ENCODE measurements around the gene PDIA4.
A peak's percentile ranks its signal among the peaks of the same experiment; 100 is the strongest.
"Not testable (repeated sequence)": the region's sequence is repeated elsewhere in the genome, so short reads cannot be mapped to it uniquely, and the experiment has no call there.

PDIA4 gene, protein sequence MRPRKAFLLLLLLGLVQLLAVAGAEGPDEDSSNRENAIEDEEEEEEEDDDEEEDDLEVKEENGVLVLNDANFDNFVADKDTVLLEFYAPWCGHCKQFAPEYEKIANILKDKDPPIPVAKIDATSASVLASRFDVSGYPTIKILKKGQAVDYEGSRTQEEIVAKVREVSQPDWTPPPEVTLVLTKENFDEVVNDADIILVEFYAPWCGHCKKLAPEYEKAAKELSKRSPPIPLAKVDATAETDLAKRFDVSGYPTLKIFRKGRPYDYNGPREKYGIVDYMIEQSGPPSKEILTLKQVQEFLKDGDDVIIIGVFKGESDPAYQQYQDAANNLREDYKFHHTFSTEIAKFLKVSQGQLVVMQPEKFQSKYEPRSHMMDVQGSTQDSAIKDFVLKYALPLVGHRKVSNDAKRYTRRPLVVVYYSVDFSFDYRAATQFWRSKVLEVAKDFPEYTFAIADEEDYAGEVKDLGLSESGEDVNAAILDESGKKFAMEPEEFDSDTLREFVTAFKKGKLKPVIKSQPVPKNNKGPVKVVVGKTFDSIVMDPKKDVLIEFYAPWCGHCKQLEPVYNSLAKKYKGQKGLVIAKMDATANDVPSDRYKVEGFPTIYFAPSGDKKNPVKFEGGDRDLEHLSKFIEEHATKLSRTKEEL

DNA sequence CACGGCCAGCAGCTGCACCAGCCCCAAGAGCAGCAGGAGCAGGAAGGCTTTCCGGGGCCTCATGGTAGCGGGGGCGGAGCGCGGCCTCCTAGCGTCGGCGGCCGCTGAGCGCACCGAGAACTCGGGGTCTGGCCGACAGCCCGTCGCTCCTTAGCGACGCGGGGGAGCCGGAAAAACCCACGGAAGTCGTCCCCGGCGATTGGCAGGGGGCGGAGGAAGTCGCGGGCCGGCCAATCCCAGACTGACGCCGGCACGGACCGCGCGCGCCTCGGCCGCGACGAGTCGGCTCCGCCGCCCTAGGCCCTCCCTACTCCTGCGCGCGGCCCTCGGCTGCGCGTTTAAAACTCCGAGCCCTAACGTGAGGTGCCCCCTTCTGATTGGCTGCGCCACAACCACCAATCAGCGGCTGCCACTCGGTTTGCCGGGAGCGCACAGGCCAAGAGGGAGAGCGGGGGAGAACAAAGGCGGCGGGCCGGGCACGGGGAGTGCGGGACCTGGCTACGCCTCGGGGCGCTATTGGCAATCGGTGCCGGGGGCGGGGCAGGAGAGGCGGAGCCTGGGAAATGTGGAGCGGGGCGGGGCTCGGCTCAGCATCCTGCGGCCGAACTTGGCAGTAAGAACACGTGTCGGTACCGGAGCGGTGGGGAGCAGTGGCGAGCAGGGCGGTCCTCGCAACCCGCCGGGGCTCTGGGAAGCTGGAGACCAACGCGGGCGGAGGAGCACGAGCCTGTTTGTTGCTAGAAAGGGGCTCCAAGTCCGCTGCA, at the start of gene PDIA4:
Gene PDIA4 (minus strand): TSS at position 160 of the 764 bp plus-strand sequence. CDS start 97 bp downstream, at position 63.
- peak; percentile 91 for DNase-seq

- DNase-seq, result no peak
These were observed 49.3 kb upstream of the PDIA4 start for GRCh38 chr7:149077594-149077993.

- DNase-seq, result no peak
These were observed 47.0 kb upstream of the PDIA4 start for GRCh38 chr7:149075286-149075685.

DNA sequence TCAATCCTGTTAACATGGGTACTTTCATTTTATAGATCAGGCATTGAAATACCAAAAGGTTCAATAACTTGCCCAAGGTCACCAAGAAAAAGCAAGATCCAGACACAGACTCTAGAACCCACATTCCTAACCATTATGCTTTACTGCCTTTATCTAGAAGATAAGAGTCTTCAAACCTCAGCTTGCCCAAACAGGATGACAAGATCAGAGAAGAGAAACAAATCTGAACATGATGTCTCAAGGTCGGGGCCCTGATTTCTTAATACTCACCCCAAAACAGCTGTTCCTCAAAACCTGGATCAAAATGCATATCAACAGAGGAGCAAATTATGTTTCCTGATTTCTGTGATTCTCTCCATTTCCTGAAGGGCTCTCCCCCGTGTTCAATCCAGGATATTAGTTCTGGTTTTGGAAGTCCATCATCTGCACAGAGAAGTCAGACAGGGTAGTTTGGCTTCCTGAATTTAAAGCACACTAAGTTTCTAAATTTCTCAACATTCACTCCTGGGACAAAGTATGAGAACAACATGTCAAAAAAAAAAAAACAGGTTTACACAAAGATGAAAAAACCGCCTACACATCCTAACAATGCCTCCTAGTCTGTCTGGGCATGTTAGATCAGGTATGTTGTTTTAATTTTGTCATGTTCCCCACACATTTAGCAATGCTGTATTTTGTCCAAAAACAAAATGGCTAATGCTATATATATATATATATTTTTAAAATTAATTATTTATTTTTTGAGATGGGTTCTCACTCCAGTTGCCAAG, 46.0 kb upstream of the PDIA4 start:
- DNase-seq, result no peak

- DNase-seq, result no peak
These were observed 44.1 kb upstream of the PDIA4 start for GRCh38 chr7:149072438-149072775.

- DNase-seq, result no peak
These were observed 43.5 kb upstream of the PDIA4 start for GRCh38 chr7:149071641-149072437.

- DNase-seq, result no peak
These were observed 42.9 kb upstream of the PDIA4 start for GRCh38 chr7:149071182-149071635.

GRCh38 chr7:149070372-149071125, 42.2 kb upstream of the PDIA4 start:
- no peak for DNase-seq

- DNase-seq, result no peak
These were observed 39.6 kb upstream of the PDIA4 start for GRCh38 chr7:149067869-149068268.

- DNase-seq, result no peak
These were observed 35.2 kb upstream of the PDIA4 start for GRCh38 chr7:149063476-149063875.

DNA sequence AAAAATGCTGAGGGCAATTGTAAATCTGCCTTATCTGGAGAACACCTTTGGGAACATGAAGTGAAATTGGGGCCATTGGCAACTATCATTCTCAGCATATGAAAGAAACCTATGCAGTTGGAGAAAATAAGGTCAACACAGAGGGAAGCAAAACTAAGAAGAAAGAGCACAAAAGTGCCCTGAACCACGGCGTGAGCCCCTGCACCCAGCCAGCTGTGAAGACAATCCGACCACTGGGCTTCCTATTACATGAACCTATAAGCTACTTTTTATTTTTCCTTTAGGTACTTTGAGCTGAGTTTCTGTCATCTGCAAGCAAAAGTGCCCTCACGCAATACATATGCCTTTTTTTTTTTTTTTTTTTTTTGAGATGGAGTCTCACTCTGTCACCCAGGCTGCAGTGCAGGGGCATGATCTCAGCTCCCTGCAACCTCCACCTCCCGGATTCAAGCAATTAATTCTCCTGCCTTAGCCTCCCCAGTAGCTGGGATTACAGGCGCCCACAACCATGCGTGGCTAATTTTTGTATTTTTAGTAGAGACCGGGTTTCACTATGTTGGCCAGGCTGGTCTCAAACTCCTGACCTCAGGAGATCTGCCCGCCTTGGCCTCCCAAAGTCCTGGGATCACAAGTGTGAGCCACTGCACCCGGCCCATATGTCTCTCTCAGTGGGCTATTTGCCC, 34.1 kb upstream of the PDIA4 start:
- DNase-seq, result not testable (repeated sequence)

DNA sequence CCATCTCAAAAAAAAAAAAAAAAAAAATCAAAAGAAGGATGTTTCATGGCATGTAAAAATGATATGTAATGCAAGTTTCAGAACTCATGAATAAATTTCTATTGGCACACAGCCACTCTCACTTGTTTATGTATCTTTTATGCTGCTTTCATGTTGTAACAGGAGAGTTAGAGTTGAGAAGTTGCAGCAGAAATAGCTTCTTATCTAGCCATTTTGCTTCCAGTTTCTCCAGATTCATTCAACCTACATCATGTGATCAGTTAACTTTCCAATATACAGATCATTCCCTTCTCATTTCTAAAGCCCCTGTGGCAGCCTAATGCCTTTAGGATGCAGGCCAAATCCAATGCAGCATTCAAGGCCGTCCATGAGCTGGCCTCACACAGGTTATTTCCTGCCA, 31.9 kb upstream of the PDIA4 start:
- DNase-seq, result no peak

DNA sequence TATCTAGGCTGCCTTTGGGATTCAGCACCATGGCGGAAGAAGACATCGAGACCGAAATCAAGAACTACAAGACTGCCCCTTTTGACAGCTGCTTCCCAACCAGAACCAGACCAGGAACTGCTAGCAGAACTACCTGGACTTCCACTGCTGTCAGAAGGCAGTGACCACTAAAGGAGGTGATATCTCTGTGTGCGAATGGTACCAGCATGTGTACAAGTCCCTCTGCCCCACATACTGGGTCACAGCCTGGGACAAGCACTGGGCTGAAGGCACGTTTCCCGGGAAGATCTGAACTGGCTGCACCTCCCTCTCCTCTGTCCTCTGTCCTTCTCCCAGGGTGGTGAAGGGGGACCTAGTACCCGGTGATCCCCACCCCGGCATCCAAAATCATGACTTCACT, 25.6 kb upstream of the PDIA4 start:
- DNase-seq, result no peak

GRCh38 chr7:149053384-149053783, 25.1 kb upstream of the PDIA4 start:
- no peak for DNase-seq

DNA sequence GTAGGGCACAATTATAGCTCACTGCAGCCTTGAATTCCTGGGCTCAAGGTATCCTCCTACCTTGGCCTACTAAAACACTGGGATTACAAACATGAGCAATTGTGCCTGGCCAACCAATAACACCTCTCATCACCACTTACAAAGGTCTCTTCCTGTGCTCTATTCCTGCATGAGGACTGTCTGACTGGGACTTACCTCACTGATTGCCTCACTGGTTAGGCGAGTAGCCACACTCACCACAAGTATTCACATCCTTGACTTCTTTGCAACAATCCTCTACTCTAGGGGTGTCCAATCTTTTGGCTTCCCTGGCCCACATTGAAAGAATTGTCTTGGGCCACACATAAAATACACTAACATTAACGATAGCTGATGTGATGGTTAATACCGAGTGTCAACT, 22.6 kb upstream of the PDIA4 start:
- no peak for DNase-seq

DNA sequence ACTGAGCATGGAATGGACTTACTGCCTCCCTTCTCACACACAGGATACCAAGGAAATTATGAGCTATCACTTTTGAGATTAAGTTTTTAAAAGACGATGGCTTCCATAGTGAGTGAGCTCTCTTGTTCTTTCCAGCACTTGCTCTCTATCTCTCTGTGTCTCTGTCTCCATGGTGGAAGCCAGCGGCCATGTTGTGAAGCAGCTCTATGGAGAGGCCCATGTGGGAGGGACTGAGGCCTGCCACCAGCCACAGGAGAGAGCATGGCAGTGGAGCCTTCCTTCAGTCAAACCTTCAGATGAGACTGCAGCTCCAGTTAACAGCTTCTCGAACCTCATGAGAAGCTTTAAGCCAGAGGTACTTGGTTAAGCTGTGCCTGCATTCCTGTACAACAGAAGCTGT, 20.5 kb upstream of the PDIA4 start:
- DNase-seq, result no peak

DNA sequence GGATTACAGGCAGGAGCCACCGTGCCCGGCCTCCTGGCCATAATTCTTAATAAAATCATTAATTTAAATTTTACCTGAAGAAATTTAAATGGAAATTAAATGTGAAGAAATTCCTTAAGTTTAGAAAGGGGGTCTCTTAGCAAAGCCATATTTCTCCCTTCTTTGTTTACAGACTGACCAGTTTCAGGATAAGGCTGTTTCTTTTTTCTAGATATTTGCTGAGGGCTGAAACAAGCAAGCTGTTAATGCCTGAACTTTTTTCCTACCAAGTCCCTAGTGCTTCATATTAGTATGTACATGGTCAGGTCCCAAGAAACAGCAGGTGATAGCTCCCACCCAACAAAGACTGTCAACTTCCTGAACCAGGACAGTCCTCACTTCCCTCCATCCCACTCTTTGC, 18.1 kb upstream of the PDIA4 start:
- no peak for DNase-seq

DNA sequence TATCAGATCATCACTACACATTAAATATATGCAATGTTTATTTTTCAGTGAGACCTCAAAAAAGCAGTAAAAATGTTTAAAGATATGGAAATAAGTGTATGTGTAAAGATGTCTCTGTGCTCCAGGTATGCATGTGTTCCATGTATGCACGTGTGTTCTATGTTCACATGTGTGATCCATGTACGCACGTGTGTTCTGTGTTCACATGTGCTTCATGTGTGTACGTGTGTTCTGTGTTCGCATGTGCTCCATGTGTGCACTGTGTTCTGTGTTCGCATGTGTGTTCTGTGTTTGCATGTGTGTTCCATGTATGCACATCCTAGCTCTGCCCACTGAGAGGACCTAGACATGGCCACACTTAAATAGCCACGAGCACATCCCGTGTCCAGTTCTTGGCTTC, 15.6 kb upstream of the PDIA4 start:
- DNase-seq, result no peak

DNA sequence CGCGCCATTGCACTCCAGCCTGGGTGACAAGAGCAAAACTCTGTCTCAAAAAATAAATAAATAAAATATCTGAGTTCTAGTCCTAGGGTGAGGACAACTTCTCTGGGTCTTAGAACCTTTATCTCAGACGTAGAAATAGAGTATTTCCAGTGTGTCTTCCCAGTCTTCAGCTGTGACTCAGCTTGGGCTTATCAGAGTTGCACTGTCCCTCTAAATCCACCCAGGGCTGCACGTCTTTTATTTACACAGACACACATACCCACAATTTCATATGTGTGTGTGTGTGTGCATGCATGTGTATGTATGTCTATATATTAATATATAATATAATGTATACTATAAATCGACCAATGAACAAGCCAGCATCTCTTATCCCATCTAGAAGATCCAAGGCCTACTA, 13.0 kb upstream of the PDIA4 start:
- no peak for DNase-seq

- not testable (repeated sequence) for DNase-seq
These were observed 10.3 kb upstream of the PDIA4 start for GRCh38 chr7:149038641-149039040.

- no peak for DNase-seq
These were observed 8.4 kb upstream of the PDIA4 start for GRCh38 chr7:149036676-149037075.
